Right forelimb (tissue), 1 donor: ENCODE data around the gene AKAP9.
"Not testable (repeated sequence)": the region's sequence is repeated elsewhere in the genome, so short reads cannot be mapped to it uniquely, and the experiment has no call there.

Experiments used
- DNase-seq: peaks from one replicate; pipeline ENCODE4 v3.0.0-alpha.2; 2018

The AKAP9 gene

DNA sequence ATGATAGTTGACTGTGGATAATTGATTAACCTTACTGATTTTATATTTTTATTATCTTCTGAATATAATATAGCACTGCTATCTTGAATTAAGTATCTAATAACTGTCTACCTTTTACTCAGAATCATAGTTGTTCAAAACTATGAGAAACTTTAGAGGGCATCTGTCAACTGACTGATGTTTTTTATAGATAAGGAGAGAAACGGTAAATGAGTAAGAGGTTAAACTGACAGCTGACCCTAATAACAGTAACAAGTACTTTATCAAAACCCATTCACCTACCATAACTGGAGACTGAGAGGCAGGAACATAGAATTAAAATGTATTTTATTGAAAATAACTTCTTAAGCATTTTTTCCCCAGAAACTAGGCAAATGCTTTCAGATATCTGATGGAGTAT lies 131.5 kb downstream of the AKAP9 start:
- no peak for DNase-seq

- DNase-seq = no peak
Measured at GRCh38 chr7:92072708-92073107, 132.0 kb downstream of the AKAP9 start.

- no peak for DNase-seq
Measured at GRCh38 chr7:92075455-92076158, 134.9 kb downstream of the AKAP9 start.

- no peak for DNase-seq
Measured at GRCh38 chr7:92076509-92076908, 135.8 kb downstream of the AKAP9 start.

GRCh38 chr7:92083922-92084321 lies 143.3 kb downstream of the AKAP9 start:
- DNase-seq = not testable (repeated sequence)

DNA sequence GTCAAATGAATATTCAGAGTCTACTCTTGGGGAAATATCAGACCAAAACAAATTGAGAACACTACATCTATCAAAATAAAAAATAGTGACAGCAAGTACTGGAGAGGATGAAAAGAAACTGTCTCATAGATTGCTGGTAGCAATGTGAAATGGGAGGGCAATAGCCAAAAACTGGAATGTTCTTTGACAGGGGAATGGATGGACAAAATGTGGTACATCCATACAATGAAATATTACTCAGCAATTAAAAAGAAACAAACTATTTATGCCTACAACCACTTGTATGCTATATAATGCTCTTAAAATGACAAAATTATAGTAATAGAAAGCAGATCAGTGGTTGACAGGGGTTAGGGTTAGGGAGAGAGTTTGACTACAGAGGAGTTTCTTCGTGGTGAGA lies 147.6 kb downstream of the AKAP9 start:
- DNase-seq = no peak

- no peak for DNase-seq
Measured at GRCh38 chr7:92092210-92092609, 151.5 kb downstream of the AKAP9 start.

GRCh38 chr7:92095380-92095779 lies 154.7 kb downstream of the AKAP9 start:
- no peak for DNase-seq

DNA sequence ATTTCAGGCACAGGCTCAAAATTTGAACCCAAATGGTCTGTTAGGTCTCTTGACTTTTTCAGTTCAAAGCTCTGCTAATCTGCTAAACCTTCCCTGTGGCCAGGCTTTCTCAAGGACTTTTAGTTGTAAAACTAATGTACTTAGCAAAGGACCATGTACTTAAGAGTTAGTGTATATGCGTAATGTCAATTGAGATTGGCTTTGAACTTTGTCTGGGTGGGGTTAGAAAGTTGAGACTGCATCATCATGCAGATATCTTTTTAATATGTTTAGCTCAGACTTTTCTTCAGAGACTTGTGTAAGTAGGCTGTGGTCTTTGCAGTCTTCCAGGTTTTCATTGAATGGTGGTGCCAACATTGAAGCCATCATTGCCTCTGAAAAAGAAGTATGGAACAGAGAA lies 159.9 kb downstream of the AKAP9 start:
- no peak for DNase-seq

- DNase-seq = not testable (repeated sequence)
Measured at GRCh38 chr7:92102862-92103261, 162.2 kb downstream of the AKAP9 start.

- DNase-seq = no peak
Measured at GRCh38 chr7:92108821-92109220, 168.2 kb downstream of the AKAP9 start.

- DNase-seq = no peak
Measured at GRCh38 chr7:92110857-92111256, 170.2 kb downstream of the AKAP9 start.

DNA sequence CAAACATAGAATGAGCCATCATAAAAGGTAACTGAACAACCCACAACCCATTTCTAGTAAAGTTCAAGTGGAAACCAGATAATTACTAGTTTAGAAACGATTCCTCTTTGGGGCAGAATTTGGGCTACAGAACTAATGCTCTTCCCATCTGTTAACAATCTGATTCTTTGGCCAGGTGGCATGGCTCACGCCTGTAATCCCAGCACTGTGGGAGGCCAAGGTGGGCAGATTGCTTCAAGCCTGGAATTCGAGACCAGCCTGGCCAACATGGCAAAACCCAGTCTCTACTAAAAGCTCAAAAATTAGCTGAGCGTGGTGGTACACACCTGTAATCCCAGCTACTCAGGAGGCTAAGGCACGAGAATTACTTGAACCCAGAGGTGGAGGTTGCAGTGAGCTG lies 175.2 kb downstream of the AKAP9 start:
- DNase-seq = no peak

- no peak for DNase-seq
Measured at GRCh38 chr7:92116949-92117348, 176.3 kb downstream of the AKAP9 start.

DNA sequence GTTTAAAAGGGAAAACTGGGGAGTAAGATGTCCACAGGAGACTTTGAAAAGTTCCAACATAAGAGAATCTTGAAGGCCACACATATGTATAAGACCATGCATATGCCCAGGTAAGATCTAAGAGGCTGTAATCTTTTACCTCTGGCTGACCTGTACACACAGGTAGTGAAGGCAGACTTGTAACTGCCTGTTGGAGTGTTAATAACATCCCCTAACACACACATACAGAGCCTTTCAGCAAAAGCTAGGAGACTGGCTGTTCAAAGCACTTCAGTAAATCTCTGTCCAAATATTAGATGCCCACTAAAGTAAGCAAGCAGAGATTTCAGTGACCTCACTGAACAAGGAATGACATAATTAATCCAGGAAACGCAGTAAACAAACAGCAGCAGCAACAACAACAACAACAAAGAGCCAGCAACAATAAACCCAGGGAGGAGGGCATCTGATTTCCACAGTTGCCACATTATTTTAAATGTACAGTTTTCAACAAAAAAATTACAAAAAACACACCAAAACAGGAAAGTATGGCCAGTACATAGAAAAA lies 178.6 kb downstream of the AKAP9 start:
- DNase-seq = no peak

DNA sequence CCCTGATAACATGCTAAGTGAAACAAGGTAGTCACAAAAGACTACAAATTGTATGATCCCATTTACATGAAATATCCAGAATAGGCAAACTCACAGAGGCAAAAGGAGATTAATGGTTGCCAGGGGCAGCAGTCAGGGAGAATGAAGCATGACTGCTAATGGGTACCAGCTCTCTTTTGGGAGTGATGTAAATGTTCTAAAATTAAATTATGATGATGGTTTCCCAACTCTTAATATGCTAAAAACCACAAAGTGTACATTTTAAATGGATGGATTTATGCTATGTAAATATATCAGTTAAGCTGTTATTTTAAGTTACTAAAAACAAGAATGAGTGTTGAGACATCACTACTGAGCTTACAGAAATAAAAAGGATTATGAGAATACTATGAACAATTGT lies 181.0 kb downstream of the AKAP9 start:
- no peak for DNase-seq

GRCh38 chr7:92131093-92131492 lies 190.4 kb downstream of the AKAP9 start:
- no peak for DNase-seq

- DNase-seq = no peak
Measured at GRCh38 chr7:92131764-92132330, 191.2 kb downstream of the AKAP9 start.

- no peak for DNase-seq
Measured at GRCh38 chr7:92133133-92133736, 192.6 kb downstream of the AKAP9 start.

GRCh38 chr7:92133737-92134270 lies 193.1 kb downstream of the AKAP9 start:
- DNase-seq = peak; percentile 86

GRCh38 chr7:92134271-92135051 lies 193.8 kb downstream of the AKAP9 start, which contains the start of gene CYP51A1:
CYP51A1 (minus strand) TSS chr7:92134477; CDS start chr7:92134364, 113 bp downstream.
- peak; percentile 99 for DNase-seq

DNA sequence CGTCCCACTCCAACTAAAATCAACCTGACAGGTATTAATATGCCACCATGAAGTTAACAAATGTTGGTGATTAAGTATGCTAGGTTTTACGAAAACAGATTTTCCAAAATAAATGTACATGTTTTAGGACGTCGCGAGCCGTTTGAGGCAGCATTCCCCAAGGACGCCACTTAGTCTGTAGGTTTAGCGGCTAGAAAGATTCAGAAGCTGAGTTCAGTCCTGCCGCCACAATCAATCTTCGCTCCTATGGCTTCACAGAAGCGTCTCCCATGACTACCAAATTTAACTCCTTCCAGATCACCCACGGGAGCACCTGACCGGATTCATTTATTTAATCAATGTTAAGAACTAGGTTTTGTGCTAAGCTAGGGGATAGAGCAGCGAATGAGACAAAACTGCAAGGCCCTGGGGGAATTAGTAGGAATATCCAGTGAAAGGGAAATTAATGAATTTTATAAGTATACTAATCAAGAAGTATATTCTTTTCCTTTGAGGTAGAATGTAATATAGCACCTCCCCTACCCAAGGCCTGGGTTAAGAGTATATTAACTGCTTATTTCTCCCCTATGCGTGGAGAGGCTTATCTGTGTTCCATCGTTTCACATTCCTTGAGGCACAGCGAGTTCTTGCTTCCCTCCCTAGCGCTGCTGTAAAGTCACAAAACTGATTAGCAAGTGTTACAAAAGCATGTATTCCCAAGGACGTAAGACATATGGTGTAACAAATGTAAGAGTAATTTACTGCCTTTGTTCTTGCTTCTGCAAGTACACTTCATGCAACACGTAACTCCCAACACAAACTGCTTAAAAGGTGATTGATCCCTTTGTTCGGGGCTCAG lies 194.6 kb downstream of the AKAP9 start:
- DNase-seq = no peak
